ENCODE data around the gene FGF8. TPM values are rescaled to one million over a fixed set of nuclear protein-coding genes. Genes with fewer than 3 reads are reported as not detected.

FGF8 gene
- total and polyA plus RNA-seq, 2 of the 4 experiments (the other 2 are of a cell fraction): 0.17 TPM; not detected in 1

DNA sequence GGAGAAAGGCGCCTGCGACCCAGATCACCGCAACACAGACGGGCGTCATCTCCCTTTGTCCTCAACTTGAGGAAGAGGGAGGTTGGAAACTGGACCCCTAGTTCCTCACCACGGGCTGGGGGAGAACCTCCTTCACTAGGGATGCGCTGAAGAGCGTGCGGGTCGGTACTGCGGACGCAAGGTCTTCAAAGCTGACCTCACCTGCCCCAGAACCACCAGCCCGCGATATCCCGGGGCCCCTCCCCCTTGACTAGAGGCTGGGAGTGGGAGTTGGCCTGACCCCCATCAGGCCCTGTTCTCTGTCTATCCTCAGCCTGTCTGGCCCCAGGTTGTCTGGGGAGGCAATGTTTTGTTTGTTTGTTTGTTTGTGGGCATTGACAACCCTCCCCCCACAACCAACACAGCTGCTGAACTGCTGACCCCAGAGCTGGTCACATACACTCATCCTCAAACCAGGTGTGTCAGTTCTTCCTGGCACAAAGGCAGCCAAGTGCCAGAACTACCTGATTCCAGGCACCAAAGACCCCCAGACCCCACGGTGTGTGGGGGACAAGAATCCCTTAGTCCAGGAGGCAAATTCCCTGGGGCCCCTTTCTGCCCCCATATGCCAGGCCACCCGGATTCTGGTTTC is 4.4 kb upstream of the FGF8 start:
- Histone ChIP-seq H3K4me2 (ENCODE audit: low read depth, low read length) (peak overlapping the region; percentile 73; the same call in 1 of the 2 replicates), H2AK9ac (replicated peaks; ENCODE audit: low read depth, low read length, poor library complexity) (peak overlapping the region; percentile 94)
- POLR2A ChIA-PET (ENCODE audit: unreplicated experiment): no interaction called here
- TF ChIP-seq CEBPB (IDR thresholded peaks at IDR 0.05; ENCODE audit: low read depth, low read length): no peak
- TF ChIP-seq SMC3 (IDR thresholded peaks at IDR 0.05; ENCODE audit: low read depth, low read length): no peak
- no peak for TF ChIP-seq NFE2L2 (IDR thresholded peaks at IDR 0.05; ENCODE audit: low read depth, low read length)
- no peak for TF ChIP-seq BHLHE40 (IDR thresholded peaks at IDR 0.05; ENCODE audit: low read depth, low read length)
- no peak for TF ChIP-seq FOS (IDR thresholded peaks at IDR 0.05; ENCODE audit: low read depth, low read length)
- no peak for TF ChIP-seq RFX5 (IDR thresholded peaks at IDR 0.05; ENCODE audit: low read depth, low read length)
- no peak for TF ChIP-seq MAZ (IDR thresholded peaks at IDR 0.05; ENCODE audit: borderline replicate concordance, low read depth, low read length)
- no peak for TF ChIP-seq CHD1 (IDR thresholded peaks at IDR 0.05; ENCODE audit: low read depth, low read length)
- no peak for TF ChIP-seq MAFK (IDR thresholded peaks at IDR 0.05; ENCODE audit: low read depth, low read length)
- TF ChIP-seq MXI1 (IDR thresholded peaks at IDR 0.05; ENCODE audit: borderline replicate concordance, low read depth, low read length): no peak
- no peak for TF ChIP-seq RAD21 (IDR thresholded peaks at IDR 0.05; ENCODE audit: low read length)
- TF ChIP-seq, protein P1, sequence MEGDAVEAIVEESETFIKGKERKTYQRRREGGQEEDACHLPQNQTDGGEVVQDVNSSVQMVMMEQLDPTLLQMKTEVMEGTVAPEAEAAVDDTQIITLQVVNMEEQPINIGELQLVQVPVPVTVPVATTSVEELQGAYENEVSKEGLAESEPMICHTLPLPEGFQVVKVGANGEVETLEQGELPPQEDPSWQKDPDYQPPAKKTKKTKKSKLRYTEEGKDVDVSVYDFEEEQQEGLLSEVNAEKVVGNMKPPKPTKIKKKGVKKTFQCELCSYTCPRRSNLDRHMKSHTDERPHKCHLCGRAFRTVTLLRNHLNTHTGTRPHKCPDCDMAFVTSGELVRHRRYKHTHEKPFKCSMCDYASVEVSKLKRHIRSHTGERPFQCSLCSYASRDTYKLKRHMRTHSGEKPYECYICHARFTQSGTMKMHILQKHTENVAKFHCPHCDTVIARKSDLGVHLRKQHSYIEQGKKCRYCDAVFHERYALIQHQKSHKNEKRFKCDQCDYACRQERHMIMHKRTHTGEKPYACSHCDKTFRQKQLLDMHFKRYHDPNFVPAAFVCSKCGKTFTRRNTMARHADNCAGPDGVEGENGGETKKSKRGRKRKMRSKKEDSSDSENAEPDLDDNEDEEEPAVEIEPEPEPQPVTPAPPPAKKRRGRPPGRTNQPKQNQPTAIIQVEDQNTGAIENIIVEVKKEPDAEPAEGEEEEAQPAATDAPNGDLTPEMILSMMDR (conservative IDR thresholded peaks at IDR 0.05; ENCODE audit: low read depth, low read length): no peak
- no peak for TF ChIP-seq POLR2A (IDR thresholded peaks at IDR 0.05; ENCODE audit: low read depth, low read length)
- no peak for TF ChIP-seq ELK1 (IDR thresholded peaks at IDR 0.05; ENCODE audit: borderline replicate concordance, low read depth, low read length)
- no peak for TF ChIP-seq RCOR1 (IDR thresholded peaks at IDR 0.05; ENCODE audit: insufficient replicate concordance, low read length)

More for the DNA sequence above, 4.4 kb upstream of the FGF8 start:
- no peak overlapping the region for H2AK5ac ChIP-seq (ENCODE audit: low read depth, low read length)
- no peak overlapping the region for H3K4me3 ChIP-seq (ENCODE audit: insufficient read depth, low read depth, low read length)
- intact Hi-C loops (cut with micrococcal nuclease) (loop anchor here (10.0 kb wide), 1 partner anchor 486 kb away; no protein-coding TSS in a partner anchor), in situ Hi-C loops (cut with MboI; ENCODE audit: low sequenced_read_pairs) (loop anchor here (5.0 kb wide), 2 partner anchors 173 to 568 kb away; no protein-coding TSS in a partner anchor), dilution Hi-C loops (cut with HindIII; ENCODE audit: low sequenced_read_pairs, unreplicated experiment) (no loop called here)
- ATAC-seq (ENCODE audit: low read depth) (no peak), DNase-seq (no peak)
- H3K27ac ChIP-seq (ENCODE audit: insufficient read depth, low read length): no peak overlapping the region
- H3K4ac ChIP-seq (ENCODE audit: low read depth, low read length): no peak overlapping the region
- H2BK5ac ChIP-seq (ENCODE audit: low read depth, low read length, poor library complexity, severe bottlenecking): no peak overlapping the region
- no peak overlapping the region for H2BK20ac ChIP-seq (ENCODE audit: low read depth, low read length)
- H2BK15ac ChIP-seq (ENCODE audit: low read depth, low read length): no peak overlapping the region; the same call in 2 of the 3 replicates
- H3K18ac ChIP-seq (ENCODE audit: low read depth, low read length): no peak overlapping the region
- H3K14ac ChIP-seq (replicated peaks; ENCODE audit: low read depth, low read length): no peak overlapping the region
- WGBS, 2 experiments (ENCODE audit: extremely low coverage in 2 of 2, insufficient read length in 1 of 2): no CpG with 5 or more reads among the region's 17 CpGs
- BruUV-seq (replicated peaks): no TSS peak
- peaks cover 14 to 40% of the 10 kb centered on the region in 2 experiments; a peak in 3 of 4 replicates for H3K79me1 ChIP-seq (ENCODE audit: low read depth in 1 of 2, low read length in 2 of 2)
- H4K20me1 ChIP-seq (ENCODE audit: insufficient read depth, low read length): peaks cover 40% of the 10 kb centered on the region
- no peak overlapping the region for H3K56ac ChIP-seq (ENCODE audit: extremely low read depth, insufficient read depth, low read length)
- peak overlapping the region in 1 of 2 experiments; percentile 56; a peak in 1 of 4 replicates for H4K8ac ChIP-seq (ENCODE audit: low read depth in 2 of 2, low read length in 2 of 2)
- H3K23ac ChIP-seq (ENCODE audit: low read depth, low read length): no peak overlapping the region
- H2AFZ ChIP-seq (replicated peaks; ENCODE audit: low read length, poor library complexity): peak overlapping the region; percentile 77
- H2BK120ac ChIP-seq (ENCODE audit: low read depth, low read length): no peak overlapping the region
- no peaks in the 10 kb centered on the region for H3K9me3 ChIP-seq (ENCODE audit: control insufficient read depth, insufficient read depth, low read length)
- H4K91ac ChIP-seq (ENCODE audit: insufficient read depth, low read depth, low read length): no peak overlapping the region
- peaks cover 25% of the 10 kb centered on the region for H3K27me3 ChIP-seq (ENCODE audit: control insufficient read depth, insufficient read depth, low read length)
- CTCF ChIA-PET: interaction anchor here (1.3 to 1.6 kb wide), 4 partner anchors 9 to 180 kb away, joined by 3 to 9 read pairs (median 5); no protein-coding TSS in a partner anchor
- peaks cover 2% of the 10 kb centered on the region; the same call in 1 of the 2 replicates for H3K36me3 ChIP-seq (ENCODE audit: control insufficient read depth, insufficient read depth, low read length)
- H3K9ac ChIP-seq (ENCODE audit: low read depth, low read length): no peak overlapping the region
- no peak overlapping the region for H4K5ac ChIP-seq (ENCODE audit: low read depth, low read length)
- peaks cover 13% of the 10 kb centered on the region for H3K4me1 ChIP-seq (ENCODE audit: control insufficient read depth, insufficient read depth, low read length)
- no peaks in the 10 kb centered on the region for H3K9me1 ChIP-seq (ENCODE audit: insufficient read depth, low read length)
